Natural killer cell treated with Interleukin-12 subunit alpha and Interleukin-12 subunit beta and Interleukin-15 and Interleukin-18, amount 100 ng/mL, for 72 hours (primary cell): ENCODE measurements around the gene SIK2. TPM values are rescaled to one million over a fixed set of nuclear protein-coding genes. Genes with fewer than 3 reads are reported as not detected.

ENCODE experiments used
- ATAC-seq, 2 donors: fragments of 150-1000 bp; cut with Tn5 transposase in 1 of 2; sonication (Bioruptor Pico), chemical (Tn5 transposase) in 1 of 2; 2 replicates each; pipeline ENCODE4 v1.10.0; 2021
- DNase-seq: peaks from one replicate; pipeline ENCODE4 v3.0.0; 2022; ENCODE audit warnings: low spot score
- H3K27ac Mint-ChIP-seq, 2 donors: 1 replicate in 1 of 2; 2 replicates in 1 of 2; pipeline ENCODE4 v1.8.0; 2022; ENCODE audit warnings: mixed read lengths in 2 of 2, mild to moderate bottlenecking in 1 of 2, moderate library complexity in 1 of 2
- H3K27me3 Mint-ChIP-seq, 2 donors: 1 replicate in 1 of 2; 2 replicates in 1 of 2; pipeline ENCODE4 v1.8.0; 2022; ENCODE audit warnings: mixed read lengths in 2 of 2
- H3K36me3 Mint-ChIP-seq: one replicate; pipeline ENCODE4 v1.8.0; 2022; ENCODE audit warnings: mixed read lengths
- H3K4me1 Mint-ChIP-seq, 2 donors: 1 replicate in 1 of 2; 2 replicates in 1 of 2; pipeline ENCODE4 v1.8.0; 2022; ENCODE audit warnings: low read depth in 2 of 2, mixed read lengths in 2 of 2, mild to moderate bottlenecking in 1 of 2
- H3K4me3 Mint-ChIP-seq: one replicate; pipeline ENCODE4 v1.8.0; 2022; ENCODE audit warnings: mixed read lengths
- H3K9me3 Mint-ChIP-seq: 2 replicates; pipeline ENCODE4 v1.8.0; 2022; ENCODE audit warnings: mixed read lengths
- total RNA-seq, 2 donors: library from RNA; stranded (reverse); gene quantifications; one replicate each; pipeline ENCODE4 v1.2.3, GENCODE V29; 2022

The SIK2 gene
- total RNA-seq, 2 donors from 2014 or later: 8.1 to 8.8 TPM

DNA sequence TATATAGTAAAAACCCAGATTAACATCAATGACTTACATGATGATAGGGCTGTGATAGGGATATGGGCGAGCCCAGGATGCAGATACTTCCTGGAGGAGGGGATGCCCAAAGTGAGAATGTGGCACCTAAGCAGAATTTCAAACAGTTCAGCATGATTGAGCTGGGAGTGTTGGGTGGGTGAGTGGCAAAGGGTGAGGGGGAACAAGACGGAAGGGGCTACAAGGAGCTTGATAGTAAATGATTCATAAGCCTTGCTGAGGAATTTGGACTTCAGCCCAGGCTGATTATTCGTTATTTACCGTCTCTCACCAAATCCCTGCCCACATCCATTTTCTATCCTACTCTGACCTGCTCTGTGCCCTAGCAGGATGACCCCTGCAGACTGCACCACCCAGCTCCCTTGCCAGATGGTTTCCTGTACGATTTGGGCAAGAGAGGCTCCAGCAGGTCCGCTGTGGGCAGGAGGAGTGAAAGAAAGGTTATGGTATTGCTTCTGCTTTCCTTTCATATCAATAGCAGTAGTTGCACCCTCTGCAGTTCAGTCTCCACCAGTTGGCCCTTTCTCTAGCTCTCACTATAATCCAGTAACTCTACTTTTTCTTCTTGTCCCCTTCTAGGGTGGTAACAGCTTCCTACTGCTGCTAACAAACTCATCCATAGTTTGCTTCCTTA lies 30.3 kb upstream of the SIK2 start:
- peaks cover 0 to 7% of the 10 kb centered on the region in 2 donors for H3K27me3 Mint-ChIP-seq
- H3K36me3 Mint-ChIP-seq: no peaks in the 10 kb centered on the region
- no peaks in the 10 kb centered on the region for H3K9me3 Mint-ChIP-seq
- no peak overlapping the region for H3K4me3 Mint-ChIP-seq
- no peak overlapping the region for H3K27ac Mint-ChIP-seq
- DNase-seq (no peak), ATAC-seq (no peak)
- H3K4me1 Mint-ChIP-seq: peaks cover 3 to 9% of the 10 kb centered on the region in 2 donors

DNA sequence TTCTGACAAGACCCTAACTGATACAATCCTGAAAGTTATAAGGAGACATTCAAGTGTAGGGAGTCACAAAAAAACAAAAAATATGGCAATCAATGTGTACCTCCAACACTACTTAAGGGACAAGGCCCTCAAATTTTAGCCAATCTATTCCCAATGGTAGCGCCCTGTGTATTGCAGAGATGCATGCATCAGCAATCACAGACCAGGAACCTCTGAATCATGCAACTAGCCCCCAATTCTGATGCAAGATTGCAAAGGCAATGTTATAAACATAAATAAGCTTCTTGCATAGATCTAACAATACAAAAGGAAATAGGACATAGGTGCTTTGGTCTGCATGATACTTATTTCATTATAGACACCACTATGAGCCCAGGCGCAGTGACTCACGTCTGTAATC lies 29.7 kb upstream of the SIK2 start:
- no peak overlapping the region for H3K27ac Mint-ChIP-seq
- H3K4me1 Mint-ChIP-seq: peaks cover 3 to 9% of the 10 kb centered on the region in 2 donors
- H3K27me3 Mint-ChIP-seq: peaks cover 0 to 7% of the 10 kb centered on the region in 2 donors
- no peak for ATAC-seq
- no peaks in the 10 kb centered on the region for H3K9me3 Mint-ChIP-seq
- no peak for DNase-seq
- no peaks in the 10 kb centered on the region for H3K36me3 Mint-ChIP-seq
- no peak overlapping the region for H3K4me3 Mint-ChIP-seq

DNA sequence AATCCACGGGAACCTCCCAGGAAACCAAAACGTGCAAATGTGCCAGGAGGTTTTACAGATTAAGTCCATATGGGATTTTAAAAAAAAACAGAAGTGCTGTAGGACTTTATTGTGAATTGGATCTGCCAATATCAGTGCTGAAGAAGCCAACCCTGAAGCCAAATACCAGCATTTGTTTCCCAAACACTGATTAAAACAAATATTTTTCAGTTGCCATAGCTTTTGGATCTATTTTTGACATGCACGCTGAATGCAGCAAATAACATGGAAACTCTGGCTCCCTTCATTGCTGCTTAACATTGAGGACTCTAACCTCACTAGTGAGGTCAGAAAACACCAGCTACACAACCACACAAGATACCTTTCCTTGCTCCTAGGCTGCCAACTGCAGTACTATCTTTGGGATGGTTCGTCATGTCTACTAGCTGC lies 28.4 kb upstream of the SIK2 start:
- ATAC-seq (no peak), DNase-seq (no peak)
- Mint-ChIP-seq H3K4me1 (peaks cover 3 to 9% of the 10 kb centered on the region in 2 donors), H3K27ac (no peak overlapping the region), H3K36me3 (no peaks in the 10 kb centered on the region), H3K27me3 (peaks cover 0 to 7% of the 10 kb centered on the region in 2 donors), H3K4me3 (no peak overlapping the region), H3K9me3 (no peaks in the 10 kb centered on the region)

DNA sequence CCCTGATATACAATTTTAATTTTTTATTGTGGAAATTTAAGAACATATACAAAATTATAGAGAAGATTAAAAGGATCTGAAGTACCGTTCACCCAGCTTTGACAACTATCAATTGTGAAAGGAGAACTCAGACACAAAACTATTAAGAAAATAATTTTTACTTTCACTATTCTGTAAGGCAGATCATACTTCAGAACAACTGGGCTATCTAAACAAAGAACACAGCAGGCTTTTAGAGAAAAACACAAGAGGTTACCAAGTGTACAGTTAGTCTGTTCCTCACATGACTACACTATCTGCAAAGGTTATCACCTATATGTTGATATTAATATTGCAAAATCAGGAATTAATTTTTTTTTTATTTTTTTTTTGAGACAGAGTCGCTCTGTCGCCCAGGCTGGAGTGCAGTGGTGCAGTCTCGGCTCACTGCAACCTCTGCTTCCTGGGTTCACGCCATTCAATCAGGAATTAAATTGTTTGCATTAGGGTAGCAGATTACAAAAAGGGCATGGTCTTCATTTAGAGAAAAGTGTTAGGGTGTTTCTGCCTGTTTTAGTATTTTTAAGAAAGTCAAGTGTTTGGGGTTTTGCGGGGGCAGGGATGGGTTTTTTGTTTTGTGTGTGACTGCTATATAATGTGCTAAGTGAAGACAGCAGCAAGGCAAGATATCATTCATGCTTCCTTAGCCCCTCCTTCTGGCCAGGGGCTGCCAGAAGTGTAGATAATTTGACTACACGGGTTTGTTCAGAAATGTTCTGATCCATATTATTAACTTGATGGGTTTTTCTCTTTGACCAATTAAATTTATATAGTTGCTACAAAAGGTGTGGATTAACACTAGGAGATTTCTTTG lies 27.6 kb upstream of the SIK2 start:
- Mint-ChIP-seq H3K27ac (peak overlapping the region in 1 of 2 donors; percentile 31), H3K9me3 (no peaks in the 10 kb centered on the region), H3K36me3 (no peaks in the 10 kb centered on the region), H3K4me1 (peaks cover 3 to 9% of the 10 kb centered on the region in 2 donors), H3K27me3 (peaks cover 0 to 7% of the 10 kb centered on the region in 2 donors), H3K4me3 (peak overlapping the region; percentile 71)
- no peak for DNase-seq
- ATAC-seq: peak in 1 of 2 donors; percentile 65

DNA sequence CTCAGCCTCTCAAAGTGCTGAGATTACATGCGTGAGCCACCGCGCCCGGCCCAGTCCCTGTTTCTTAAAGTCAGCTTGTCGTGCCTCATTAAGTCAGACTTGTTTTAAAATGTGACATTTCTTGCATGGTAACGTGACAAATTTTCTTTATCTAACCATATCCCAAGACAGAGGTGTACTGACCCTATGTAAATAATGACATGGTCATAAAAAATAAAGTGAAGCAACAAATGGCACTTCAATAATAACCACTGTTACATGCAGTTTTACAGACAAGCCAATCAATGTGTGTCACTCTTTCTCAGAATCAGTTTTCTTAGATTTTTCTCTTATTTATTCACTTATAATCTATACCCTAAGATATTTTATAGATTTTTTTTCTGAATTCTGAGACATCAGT lies 26.5 kb upstream of the SIK2 start:
- peaks cover 0 to 7% of the 10 kb centered on the region in 2 donors for H3K27me3 Mint-ChIP-seq
- ATAC-seq (no peak), DNase-seq (no peak)
- peaks cover 3 to 10% of the 10 kb centered on the region in 2 donors for H3K4me1 Mint-ChIP-seq
- no peaks in the 10 kb centered on the region for H3K36me3 Mint-ChIP-seq
- no peaks in the 10 kb centered on the region for H3K9me3 Mint-ChIP-seq
- H3K27ac Mint-ChIP-seq: no peak overlapping the region
- no peak overlapping the region for H3K4me3 Mint-ChIP-seq

DNA sequence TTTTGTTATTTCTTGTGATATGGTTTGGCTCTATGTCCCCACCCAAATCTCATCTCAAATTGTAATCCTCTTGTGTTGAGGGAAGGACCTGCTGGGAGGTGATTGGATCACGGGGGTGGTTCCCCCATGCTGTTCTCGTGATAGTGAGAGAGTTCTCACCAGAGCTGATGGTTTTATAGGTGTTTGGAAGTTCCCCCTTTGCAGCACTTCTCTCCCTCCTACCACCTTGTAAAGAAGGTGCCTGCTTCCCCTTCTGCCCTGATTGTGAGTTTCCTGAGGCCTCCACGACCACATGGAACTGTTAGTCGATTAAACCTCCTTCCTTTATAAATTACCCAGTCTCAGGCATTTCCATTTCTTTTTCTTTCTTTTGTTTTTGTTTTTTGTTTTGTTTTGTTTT lies 24.4 kb upstream of the SIK2 start:
- Mint-ChIP-seq H3K27me3 (no peaks in the 10 kb centered on the region), H3K4me1 (peaks cover 3 to 17% of the 10 kb centered on the region in 2 donors), H3K4me3 (no peak overlapping the region), H3K36me3 (no peaks in the 10 kb centered on the region), H3K9me3 (no peaks in the 10 kb centered on the region), H3K27ac (no peak overlapping the region)
- ATAC-seq: no peak
- DNase-seq: no peak

DNA sequence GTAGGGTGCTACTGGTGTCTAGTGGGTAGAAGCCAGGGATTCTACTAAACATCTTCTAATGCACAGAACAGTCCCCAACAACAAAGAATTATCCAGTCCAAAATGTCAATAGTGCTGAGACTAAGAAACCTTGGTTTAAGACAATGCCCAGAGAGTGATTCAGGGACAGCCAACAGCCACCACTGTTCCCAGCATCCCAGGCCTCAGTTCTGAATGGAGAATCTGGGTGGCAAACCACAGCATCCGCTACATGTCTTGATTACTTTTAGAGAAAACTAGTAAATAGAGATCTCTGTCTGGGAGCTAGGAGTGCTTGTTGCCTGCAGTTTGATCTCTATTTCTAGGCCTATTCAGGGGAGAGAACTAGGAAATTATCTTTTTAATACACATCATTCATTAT lies 20.9 kb upstream of the SIK2 start:
- H3K27ac Mint-ChIP-seq: no peak overlapping the region
- peaks cover 0 to 11% of the 10 kb centered on the region in 2 donors for H3K4me1 Mint-ChIP-seq
- H3K4me3 Mint-ChIP-seq: no peak overlapping the region
- no peak for ATAC-seq
- no peak for DNase-seq
- H3K27me3 Mint-ChIP-seq: peaks cover 0 to 4% of the 10 kb centered on the region in 2 donors
- H3K36me3 Mint-ChIP-seq: no peaks in the 10 kb centered on the region
- H3K9me3 Mint-ChIP-seq: no peaks in the 10 kb centered on the region

DNA sequence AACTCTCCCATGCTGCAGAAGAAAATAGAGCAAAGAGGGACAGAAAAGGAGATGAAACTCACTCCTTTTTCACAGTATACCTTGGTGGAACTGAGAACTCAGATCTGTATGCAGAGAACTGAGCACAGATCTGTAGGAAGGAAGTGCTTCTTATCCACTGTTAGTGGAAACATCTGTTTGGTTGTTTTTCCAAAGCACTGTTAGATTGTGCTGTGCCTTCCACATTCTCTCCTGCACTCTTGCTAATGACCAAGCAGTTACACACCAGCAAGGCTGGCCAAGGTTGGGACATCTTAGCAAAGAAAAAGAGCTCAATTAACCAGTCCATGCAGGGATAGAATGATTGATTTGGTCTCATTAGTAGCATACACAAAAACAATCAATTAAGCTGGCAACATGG lies 20.1 kb upstream of the SIK2 start:
- H3K9me3 Mint-ChIP-seq: no peaks in the 10 kb centered on the region
- peaks cover 0 to 11% of the 10 kb centered on the region in 2 donors for H3K4me1 Mint-ChIP-seq

DNA sequence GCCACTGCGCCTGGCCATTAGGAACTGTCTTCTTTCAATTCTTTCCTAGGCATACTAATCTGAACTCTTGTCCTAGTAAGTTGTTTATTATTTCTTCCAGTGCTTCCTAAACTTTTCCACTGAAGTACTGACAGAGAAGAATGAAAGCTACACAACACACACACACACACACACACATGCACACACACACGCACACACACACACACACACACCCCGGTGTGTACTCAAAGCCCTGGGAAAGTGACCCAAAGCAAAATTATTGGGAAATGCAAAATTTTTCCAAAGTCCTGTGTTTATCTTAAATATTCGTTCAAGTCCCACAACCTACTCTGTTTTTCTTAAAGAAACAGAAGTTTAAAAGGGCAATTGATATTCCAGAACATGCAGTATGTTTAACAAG lies 19.4 kb upstream of the SIK2 start:
- Mint-ChIP-seq H3K4me3 (no peak overlapping the region), H3K27ac (no peak overlapping the region), H3K4me1 (peaks cover 0 to 11% of the 10 kb centered on the region in 2 donors), H3K27me3 (peaks cover 0 to 4% of the 10 kb centered on the region in 2 donors), H3K36me3 (no peaks in the 10 kb centered on the region), H3K9me3 (no peaks in the 10 kb centered on the region)
- DNase-seq (no peak), ATAC-seq (no peak)

More for the DNA sequence above, 20.1 kb upstream of the SIK2 start:
- H3K36me3 Mint-ChIP-seq: no peaks in the 10 kb centered on the region
- peaks cover 0 to 4% of the 10 kb centered on the region in 2 donors for H3K27me3 Mint-ChIP-seq
- H3K27ac Mint-ChIP-seq: no peak overlapping the region
- DNase-seq: no peak
- no peak for ATAC-seq
- H3K4me3 Mint-ChIP-seq: no peak overlapping the region

DNA sequence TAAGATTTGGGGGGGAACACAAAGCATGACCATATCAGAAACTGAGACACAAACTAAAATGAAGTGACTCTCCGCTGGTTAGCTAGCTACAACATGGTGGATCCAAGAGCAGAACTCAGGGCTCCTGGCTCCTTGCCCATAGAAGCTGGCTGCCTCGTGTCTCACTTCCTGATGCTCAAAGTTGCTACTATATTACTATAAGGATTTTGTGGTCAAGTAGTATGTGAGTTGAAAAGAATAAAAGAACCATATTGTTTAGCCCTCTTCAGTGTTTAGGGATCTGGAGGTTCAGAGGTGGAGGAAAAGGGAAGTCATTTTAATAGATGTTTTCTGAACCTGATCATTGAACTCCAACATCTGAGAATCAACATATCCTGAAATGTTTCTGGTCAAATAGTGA lies 16.9 kb upstream of the SIK2 start:
- DNase-seq (no peak), ATAC-seq (no peak)
- no peak overlapping the region for H3K27ac Mint-ChIP-seq
- peaks cover 0 to 5% of the 10 kb centered on the region in 2 donors for H3K27me3 Mint-ChIP-seq
- H3K4me3 Mint-ChIP-seq: no peak overlapping the region
- no peaks in the 10 kb centered on the region for H3K9me3 Mint-ChIP-seq
- no peaks in the 10 kb centered on the region for H3K36me3 Mint-ChIP-seq
- peaks cover 0 to 11% of the 10 kb centered on the region in 2 donors for H3K4me1 Mint-ChIP-seq

DNA sequence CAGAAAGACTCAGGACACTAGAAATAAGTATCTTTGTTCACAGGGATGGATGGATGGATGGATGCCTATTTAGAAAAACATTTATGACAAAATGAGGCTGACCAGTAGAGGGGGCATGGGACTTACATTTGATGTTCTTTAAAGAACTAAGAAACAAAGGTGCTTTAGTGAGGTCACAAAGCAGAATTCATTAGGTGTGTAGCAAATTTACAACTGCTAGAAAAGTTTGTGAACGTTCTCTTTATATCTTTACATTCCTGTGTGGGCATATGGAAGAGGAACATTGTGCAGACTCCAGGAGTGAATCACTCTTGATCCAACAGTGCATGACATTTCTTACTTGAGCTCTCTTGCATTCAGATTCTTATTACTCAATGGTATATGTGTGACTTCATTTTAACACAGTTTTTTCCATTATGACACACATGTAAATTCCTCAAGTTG lies 15.8 kb upstream of the SIK2 start:
- Mint-ChIP-seq H3K9me3 (no peaks in the 10 kb centered on the region), H3K4me3 (no peak overlapping the region), H3K27me3 (peaks cover 0 to 5% of the 10 kb centered on the region in 2 donors), H3K4me1 (peaks cover 0 to 4% of the 10 kb centered on the region in 2 donors), H3K27ac (no peak overlapping the region), H3K36me3 (no peaks in the 10 kb centered on the region)
- ATAC-seq: no peak
- DNase-seq: no peak

DNA sequence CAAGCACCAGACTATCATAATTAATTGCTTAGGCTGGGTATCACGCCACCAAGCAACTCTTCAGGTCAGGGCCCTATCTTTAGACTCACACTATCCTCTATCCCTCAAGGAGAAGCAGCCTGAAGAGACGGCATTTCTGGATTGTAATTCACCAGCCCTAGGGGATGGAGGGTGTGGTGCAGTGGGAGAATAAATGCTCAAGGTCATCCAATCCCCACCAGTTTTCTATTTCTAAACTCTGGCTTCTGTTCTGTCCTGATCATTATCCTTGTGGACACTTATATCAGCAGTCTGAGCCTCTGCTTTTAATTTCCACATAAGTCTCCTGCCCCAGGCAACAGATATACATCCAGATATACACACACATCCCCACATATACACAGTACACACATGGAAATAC lies 13.1 kb upstream of the SIK2 start:
- ATAC-seq (no peak), DNase-seq (no peak)
- H3K9me3 Mint-ChIP-seq: no peaks in the 10 kb centered on the region
- H3K4me1 Mint-ChIP-seq: no peaks in the 10 kb centered on the region
- no peaks in the 10 kb centered on the region for H3K36me3 Mint-ChIP-seq
- no peak overlapping the region for H3K27ac Mint-ChIP-seq
- H3K4me3 Mint-ChIP-seq: no peak overlapping the region
- H3K27me3 Mint-ChIP-seq: peaks cover 0 to 5% of the 10 kb centered on the region in 2 donors

DNA sequence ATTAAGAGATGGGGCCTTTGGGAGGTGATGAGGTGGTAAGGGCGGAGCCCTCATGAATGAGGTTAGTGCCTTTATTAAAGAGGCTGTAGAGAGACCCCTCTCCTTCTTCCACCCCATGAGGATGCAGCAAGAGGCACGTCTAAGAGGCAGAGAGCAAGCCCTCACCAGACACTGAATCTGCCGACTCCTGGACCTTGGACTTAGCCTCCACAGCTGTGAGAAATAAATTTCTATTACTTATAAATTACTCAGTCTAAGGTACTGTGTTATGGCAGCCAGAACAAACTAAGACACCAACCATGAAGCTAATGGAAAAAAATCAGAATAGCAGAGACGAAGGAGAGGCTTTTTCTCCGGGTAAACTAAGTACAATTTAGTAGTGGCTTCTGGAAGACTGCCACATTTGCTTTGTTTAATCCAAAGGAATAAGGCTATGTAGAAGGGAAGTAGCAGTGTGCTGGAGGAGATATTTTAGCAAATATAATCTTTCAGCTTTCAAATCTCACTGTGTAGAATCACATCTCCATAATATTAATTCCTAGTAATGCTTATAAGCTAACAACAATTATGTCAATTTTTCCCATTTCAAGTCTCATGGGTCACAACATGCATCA lies 12.3 kb upstream of the SIK2 start:
- Mint-ChIP-seq H3K36me3 (no peaks in the 10 kb centered on the region), H3K4me1 (no peaks in the 10 kb centered on the region), H3K4me3 (no peak overlapping the region), H3K27ac (no peak overlapping the region), H3K27me3 (peaks cover 0 to 5% of the 10 kb centered on the region in 2 donors), H3K9me3 (no peaks in the 10 kb centered on the region)
- ATAC-seq: peak in 1 of 2 donors; percentile 28
- no peak for DNase-seq
